Activated effector memory CD4-positive, alpha-beta T cell treated with Interleukin-2 at 50 U/mL for 16 hours (primary cell): ENCODE measurements around the gene FOXI2.

Experiments used
- DNase-seq: peaks from one replicate; pipeline ENCODE4 v3.0.0-alpha.2; 2020

The FOXI2 gene

DNA sequence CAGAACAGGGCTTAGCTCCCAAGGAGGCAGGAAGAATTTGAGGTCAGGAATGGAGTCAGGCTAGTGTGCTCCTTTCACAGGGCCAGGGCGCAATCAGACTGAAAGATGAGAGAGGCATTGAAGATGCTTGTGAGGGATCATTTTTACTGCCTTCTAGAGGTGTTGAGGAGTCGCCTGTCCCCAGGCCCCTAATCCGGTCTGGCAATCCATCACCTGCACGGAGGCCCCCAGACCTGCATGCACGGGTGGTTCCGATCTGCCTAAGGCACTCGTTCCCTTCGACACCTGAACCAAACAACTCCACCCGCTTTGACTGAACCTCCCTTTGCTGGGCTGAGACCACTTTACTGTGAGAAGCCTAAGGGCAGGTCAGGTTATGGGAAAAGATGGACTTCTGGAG, 8.0 kb downstream of the FOXI2 start:
- no peak for DNase-seq

DNA sequence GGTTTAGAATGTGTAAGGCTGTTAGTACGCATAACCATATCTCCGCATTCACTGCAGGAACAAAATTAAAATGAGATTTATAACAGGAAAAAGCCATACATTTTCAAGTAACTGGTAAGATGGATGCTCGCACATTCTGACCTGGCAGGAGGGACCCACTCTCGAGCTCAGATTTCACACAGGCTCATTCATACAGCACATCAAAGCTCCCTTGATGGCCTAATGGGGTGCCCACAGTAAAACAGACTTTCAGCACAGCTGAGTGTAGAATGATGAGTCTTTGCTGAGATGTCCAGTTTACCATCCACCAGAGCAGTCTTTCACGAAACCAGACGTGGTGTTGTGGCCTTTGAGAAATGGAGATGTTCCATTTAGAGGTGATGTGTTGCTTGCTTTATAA, 8.9 kb downstream of the FOXI2 start:
- no peak for DNase-seq

GRCh38 chr10:127755753-127756152, 18.8 kb downstream of the FOXI2 start:
- DNase-seq: no peak

DNA sequence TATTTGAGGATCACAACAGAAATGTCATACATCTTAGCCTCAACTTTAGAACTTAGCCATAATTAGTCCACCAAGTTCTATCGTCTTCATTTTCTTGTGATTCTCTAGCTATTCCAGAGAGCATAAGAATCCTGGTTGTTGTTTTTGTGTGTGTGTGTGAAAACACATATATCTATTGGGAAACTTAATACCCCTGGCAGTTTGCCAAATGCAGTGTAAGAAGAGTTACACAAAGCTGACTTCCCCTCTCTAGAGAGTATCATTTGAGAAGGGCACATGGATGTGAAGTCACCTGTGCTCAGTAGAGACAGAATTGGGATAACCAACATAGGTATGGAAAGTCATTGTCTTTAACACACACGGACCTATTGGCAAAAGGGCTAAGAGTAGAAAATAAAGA, 19.3 kb downstream of the FOXI2 start:
- DNase-seq: no peak

DNA sequence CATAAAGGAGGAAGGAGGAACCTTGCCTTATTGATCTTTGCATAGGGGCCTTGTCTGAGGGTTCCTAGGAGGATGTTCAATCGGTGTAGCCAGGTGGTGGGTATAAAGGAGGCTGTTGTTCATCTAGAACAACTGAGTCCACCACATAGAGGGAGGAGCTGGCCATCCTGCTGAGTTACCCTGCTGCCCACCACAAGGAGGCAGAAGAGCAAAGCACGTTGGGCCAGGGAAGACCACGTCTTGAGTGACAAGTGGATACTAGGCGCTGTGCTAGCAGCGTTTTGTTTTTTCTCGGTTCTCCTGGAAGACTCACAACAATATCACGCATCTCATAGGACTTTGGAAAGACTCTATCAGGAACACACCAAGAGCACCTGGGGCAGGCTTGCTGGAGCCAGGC, 20.0 kb downstream of the FOXI2 start:
- no peak for DNase-seq

DNA sequence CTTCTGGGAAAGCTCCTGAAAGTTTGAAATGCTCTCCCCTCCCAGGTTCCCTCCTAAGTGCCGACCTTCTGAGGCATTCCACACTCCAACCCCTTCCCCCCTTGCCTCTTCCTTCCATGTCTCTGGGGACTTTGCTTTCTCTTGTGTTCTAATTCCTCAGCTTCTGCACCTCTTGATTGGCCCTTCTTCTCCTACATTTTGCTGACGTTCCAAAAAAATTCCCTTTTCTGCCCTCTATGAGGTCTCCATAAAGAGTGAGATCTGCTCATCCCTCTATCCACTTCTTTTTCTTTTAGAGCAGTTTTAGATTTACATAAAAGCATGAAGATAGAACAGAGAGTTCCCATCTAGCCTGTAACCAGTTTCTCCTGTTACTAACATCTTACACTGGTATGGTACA, 22.3 kb downstream of the FOXI2 start:
- DNase-seq: no peak

DNA sequence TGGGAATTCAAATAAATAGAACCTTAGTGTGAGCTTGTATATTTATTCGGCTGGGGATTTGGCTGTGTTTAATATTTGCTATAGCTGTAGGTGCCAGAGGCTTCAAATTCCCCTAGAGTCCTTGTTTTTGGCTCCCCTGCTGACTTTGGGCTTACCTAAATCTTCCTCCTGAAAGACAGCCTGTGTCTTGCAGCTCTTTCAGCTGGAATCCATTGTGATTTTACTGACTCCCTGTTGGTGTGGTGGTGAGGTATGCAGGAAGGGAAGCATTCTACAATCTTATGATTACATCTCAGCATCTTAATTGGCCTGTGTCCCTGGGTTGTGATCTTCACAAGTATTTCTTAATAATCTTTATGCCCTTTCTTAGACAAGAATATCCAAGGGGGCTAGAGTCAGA, 25.9 kb downstream of the FOXI2 start:
- no peak for DNase-seq

- no peak for DNase-seq
Measured at GRCh38 chr10:127774766-127775559, 38.0 kb downstream of the FOXI2 start.

- no peak for DNase-seq
Measured at GRCh38 chr10:127776816-127777215, 39.8 kb downstream of the FOXI2 start.

GRCh38 chr10:127781412-127781811, 44.4 kb downstream of the FOXI2 start:
- DNase-seq: no peak

DNA sequence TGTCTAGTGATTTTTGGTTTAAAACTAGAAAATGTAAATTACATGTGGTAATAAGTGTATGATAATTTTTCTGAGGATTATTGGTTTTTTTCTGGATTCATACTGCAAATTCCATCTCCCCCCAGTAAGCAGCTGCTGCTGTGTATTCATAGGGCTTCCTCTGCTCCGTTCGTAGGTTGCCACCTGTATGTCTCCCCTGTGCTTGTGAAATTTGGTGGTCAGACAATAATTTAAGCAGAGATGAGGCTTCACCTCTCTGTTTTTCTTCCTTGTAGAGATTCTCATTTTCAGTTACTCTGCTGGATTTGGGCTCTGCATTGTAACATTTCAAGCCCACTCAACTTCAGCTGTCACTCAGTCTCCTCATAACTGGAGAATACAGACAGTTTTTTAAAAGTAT, 50.9 kb downstream of the FOXI2 start:
- DNase-seq: no peak

DNA sequence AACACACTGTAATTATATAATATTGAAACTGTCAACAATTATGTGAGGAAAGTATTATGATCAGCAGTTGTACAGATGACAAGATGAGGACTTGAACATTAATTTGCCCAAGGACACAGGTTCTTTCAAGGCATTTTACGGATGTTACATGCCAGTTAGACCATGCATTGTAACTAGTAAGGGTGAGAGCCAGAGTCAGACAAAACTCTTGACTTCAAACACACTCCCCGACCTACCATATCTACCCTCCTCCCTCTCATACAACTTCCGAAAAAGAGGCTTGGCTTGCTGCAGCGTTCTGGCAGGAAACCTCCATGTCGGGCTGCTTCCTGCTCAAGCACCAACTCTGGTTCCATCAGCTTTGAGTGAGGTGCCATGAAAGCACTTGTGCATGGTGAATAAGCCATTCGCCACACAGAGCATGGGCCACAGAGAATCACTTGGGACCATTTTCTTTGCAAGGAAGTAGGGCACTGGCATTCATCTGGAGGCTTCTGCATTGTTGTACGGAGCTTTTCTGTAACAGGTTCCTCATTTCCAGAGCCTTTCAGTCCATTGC, 53.2 kb downstream of the FOXI2 start:
- DNase-seq: no peak
